Measurements from ENCODE around the gene NPLOC4. TPM values are rescaled to one million over a fixed set of nuclear protein-coding genes. Genes with fewer than 3 reads are reported as not detected.
A peak's percentile ranks its signal among the peaks of the same experiment; 100 is the strongest.

NPLOC4 gene
- total and polyA plus RNA-seq, 2 donors (not counting 1 experiment from before 2014, with no cell fraction given): 70.2 to 101 TPM

DNA sequence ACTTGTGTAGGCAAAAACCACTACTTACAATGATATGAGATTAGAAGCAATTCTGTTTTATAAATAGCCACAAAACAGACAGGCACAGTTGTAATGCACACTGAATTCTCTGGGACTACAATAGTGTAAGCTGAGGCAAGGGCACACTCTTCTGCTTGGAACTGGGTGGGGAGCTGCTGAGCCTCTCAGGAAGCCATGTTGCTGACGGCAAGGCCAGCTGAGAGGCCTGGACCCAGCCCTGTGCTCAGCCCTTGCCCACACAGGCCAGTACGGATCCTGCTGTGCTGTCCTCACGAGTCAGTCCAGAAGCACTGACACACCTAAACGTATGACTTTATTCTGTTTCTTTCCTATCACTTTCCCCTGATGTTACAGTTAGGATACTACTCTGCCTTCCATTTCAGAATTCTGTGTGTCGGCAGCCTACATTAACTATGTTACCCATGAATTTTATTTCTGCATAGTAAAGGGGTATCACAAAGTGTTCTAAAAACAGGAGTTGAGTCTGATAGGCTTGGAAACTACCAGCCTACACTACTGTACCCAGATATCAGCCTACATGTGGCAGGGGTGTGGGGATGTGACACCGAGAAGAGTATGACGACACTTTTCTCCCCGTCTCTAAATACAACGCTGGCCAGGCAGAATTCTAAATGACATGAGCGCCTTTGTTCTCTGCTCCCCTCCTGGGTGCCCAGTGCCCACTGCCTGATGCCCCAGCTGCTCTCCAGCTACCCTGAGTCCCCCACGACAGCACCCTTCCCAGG, 43.6 kb downstream of the NPLOC4 start:
- H3K27ac Mint-ChIP-seq: peak overlapping the region; percentile 37
- H3K27me3 Mint-ChIP-seq: no peaks in the 10 kb centered on the region
- Histone ChIP-seq H3K36me3 (replicated peaks in 1 of 2; ENCODE audit: control extremely low read depth in 1 of 2, control insufficient read depth in 1 of 2, extremely low read depth in 1 of 2, insufficient read depth in 2 of 2, low read length in 1 of 2) (peaks cover 17 to 61% of the 10 kb centered on the region in 2 experiments), H3K9me3 (ENCODE audit: control extremely low read depth in 1 of 3, control insufficient read depth in 2 of 3, insufficient read depth in 1 of 3, low read length in 2 of 3) (no peaks in the 10 kb centered on the region), H2AFZ (ENCODE audit: insufficient read depth, low read depth, low read length, poor library complexity, severe bottlenecking) (no peak overlapping the region), H3K4me3 (ENCODE audit: control extremely low read depth in 1 of 5, extremely low read depth in 1 of 5, insufficient read depth in 1 of 5, low read depth in 2 of 5, low read length in 4 of 5) (no peak overlapping the region), H3K27me3 (replicated peaks in 1 of 4; ENCODE audit: control extremely low read depth in 1 of 4, control insufficient read depth in 3 of 4, insufficient read depth in 4 of 4, low read length in 3 of 4) (no peaks in the 10 kb centered on the region), H4K20me1 (ENCODE audit: control insufficient read depth, insufficient read depth, low read length, poor library complexity, severe bottlenecking) (no peaks in the 10 kb centered on the region), H3K79me2 (ENCODE audit: control insufficient read depth, insufficient read depth, low read length) (peaks cover 18% of the 10 kb centered on the region), H3K9ac (ENCODE audit: low read length) (no peak overlapping the region), H3K27ac (ENCODE audit: low read length in 2 of 2) (no peak overlapping the region), H3K4me2 (replicated peaks; ENCODE audit: low read depth, low read length, poor library complexity, severe bottlenecking) (no peak overlapping the region), H3K4me1 (ENCODE audit: control insufficient read depth in 2 of 2, insufficient read depth in 2 of 2, low read length in 2 of 2) (peaks cover 11 to 24% of the 10 kb centered on the region in 2 donors)
- intact Hi-C loops (cut with micrococcal nuclease): no loop called here
- WGBS (ENCODE audit: insufficient coverage): 97% methylated on average over 7 of the region's 11 CpGs
- no peaks in the 10 kb centered on the region for H3K9me3 Mint-ChIP-seq (ENCODE audit: insufficient read depth)
- no peak for ATAC-seq (ENCODE audit: low read depth)
- no peak for TF ChIP-seq EZH2 (IDR thresholded peaks at IDR 0.05; ENCODE audit: borderline replicate concordance, insufficient read depth, low read depth, low read length, poor library complexity, severe bottlenecking)
- no peak for TF ChIP-seq CTCF (IDR thresholded peaks at IDR 0.05)
- ChIA-PET POLR2A (no interaction called here), CTCF (no interaction called here)
- no peak overlapping the region for H3K4me3 Mint-ChIP-seq
- H3K4me1 Mint-ChIP-seq: peaks cover 9% of the 10 kb centered on the region
- no peak for DNase-seq

DNA sequence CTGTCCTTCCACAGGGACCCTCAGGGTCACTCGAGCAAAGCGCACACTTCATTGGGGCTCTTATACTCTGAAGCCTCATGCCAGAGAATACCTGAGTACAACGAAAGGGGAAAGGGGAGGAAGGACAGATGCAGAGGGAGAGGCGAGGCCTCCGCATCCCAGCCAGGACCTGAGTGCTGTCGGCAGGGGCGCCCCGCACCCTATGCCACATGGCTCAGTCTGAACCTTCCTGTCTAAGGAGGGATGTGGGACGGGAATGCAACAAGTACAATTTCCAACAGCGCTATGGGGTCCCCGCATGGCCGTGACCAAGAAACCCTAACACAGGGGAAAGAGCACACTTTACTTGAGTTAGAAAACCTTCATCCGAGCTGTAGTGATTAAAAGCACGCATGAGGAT, 44.9 kb downstream of the NPLOC4 start:
- DNase-seq (no peak), ATAC-seq (ENCODE audit: low read depth) (no peak)
- no peaks in the 10 kb centered on the region for H3K9me3 Mint-ChIP-seq (ENCODE audit: insufficient read depth)
- Histone ChIP-seq H3K4me2 (replicated peaks; ENCODE audit: low read depth, low read length, poor library complexity, severe bottlenecking) (no peak overlapping the region), H3K79me2 (ENCODE audit: control insufficient read depth, insufficient read depth, low read length) (peaks cover 23% of the 10 kb centered on the region), H3K36me3 (replicated peaks in 1 of 2; ENCODE audit: control extremely low read depth in 1 of 2, control insufficient read depth in 1 of 2, extremely low read depth in 1 of 2, insufficient read depth in 2 of 2, low read length in 1 of 2) (peaks cover 17 to 67% of the 10 kb centered on the region in 2 experiments), H3K4me3 (ENCODE audit: control extremely low read depth in 1 of 5, extremely low read depth in 1 of 5, insufficient read depth in 1 of 5, low read depth in 2 of 5, low read length in 4 of 5) (no peak overlapping the region), H3K9ac (ENCODE audit: low read length) (no peak overlapping the region), H3K27me3 (replicated peaks in 1 of 4; ENCODE audit: control extremely low read depth in 1 of 4, control insufficient read depth in 3 of 4, insufficient read depth in 4 of 4, low read length in 3 of 4) (no peaks in the 10 kb centered on the region), H3K9me3 (ENCODE audit: control extremely low read depth in 1 of 3, control insufficient read depth in 2 of 3, insufficient read depth in 1 of 3, low read length in 2 of 3) (no peaks in the 10 kb centered on the region), H3K4me1 (ENCODE audit: control insufficient read depth in 2 of 2, insufficient read depth in 2 of 2, low read length in 2 of 2) (peaks cover under 1 to 11% of the 10 kb centered on the region in 2 donors), H2AFZ (ENCODE audit: insufficient read depth, low read depth, low read length, poor library complexity, severe bottlenecking) (no peak overlapping the region), H4K20me1 (ENCODE audit: control insufficient read depth, insufficient read depth, low read length, poor library complexity, severe bottlenecking) (no peaks in the 10 kb centered on the region), H3K27ac (ENCODE audit: low read length in 2 of 2) (no peak overlapping the region)
- H3K27ac Mint-ChIP-seq: no peak overlapping the region
- intact Hi-C loops (cut with micrococcal nuclease): no loop called here
- no peak overlapping the region for H3K4me3 Mint-ChIP-seq
- no peaks in the 10 kb centered on the region for H3K27me3 Mint-ChIP-seq
- POLR2A ChIA-PET: no interaction called here
- peaks cover 3% of the 10 kb centered on the region for H3K4me1 Mint-ChIP-seq
- CTCF ChIA-PET: no interaction called here
- TF ChIP-seq EZH2 (IDR thresholded peaks at IDR 0.05; ENCODE audit: borderline replicate concordance, insufficient read depth, low read depth, low read length, poor library complexity, severe bottlenecking) (no peak), CTCF (IDR thresholded peaks at IDR 0.05) (no peak)
- WGBS (ENCODE audit: insufficient coverage): 98% methylated on average over 14 of the region's 14 CpGs
